ENCODE results near the gene CBX3. TPM values are rescaled to one million over a fixed set of nuclear protein-coding genes. Genes with fewer than 3 reads are reported as not detected.

CBX3 gene
- total RNA-seq, 4 donors from 2014 or later = 53.9 to 112 (median 68.6) TPM

- H3K27ac ChIP-seq = peak overlapping the region; percentile 30 to 54 (median 50)
- H3K27me3 ChIP-seq = no peaks in the 10 kb centered on the region
- H3K9me3 ChIP-seq = no peaks in the 10 kb centered on the region
- H3K4me3 ChIP-seq = peak overlapping the region in 3 of 4 donors; percentile 1 to 11 (median 6)
- no peak for DNase-seq
- no peak for TF ChIP-seq CTCF (IDR thresholded peaks at IDR 0.05)
- no peak for TF ChIP-seq POLR2A (IDR thresholded peaks at IDR 0.05)
- no peaks in the 10 kb centered on the region for H3K36me3 ChIP-seq
- peaks cover 0 to 52% (median 9%) of the 10 kb centered on the region in 4 donors for H3K4me1 ChIP-seq
Observed at GRCh38 chr7:26155531-26156375, 45.8 kb upstream of the CBX3 start.

- Histone ChIP-seq H3K27me3 (no peaks in the 10 kb centered on the region), H3K36me3 (no peaks in the 10 kb centered on the region), H3K4me1 (peaks cover 0 to 52% (median 9%) of the 10 kb centered on the region in 4 donors), H3K4me3 (peak overlapping the region in 3 of 4 donors; percentile 1 to 11 (median 6)), H3K9me3 (no peaks in the 10 kb centered on the region), H3K27ac (peak overlapping the region; percentile 3 to 50 (median 40))
- TF ChIP-seq CTCF (IDR thresholded peaks at IDR 0.05) = no peak
- no peak for TF ChIP-seq POLR2A (IDR thresholded peaks at IDR 0.05)
- DNase-seq = no peak
Observed at GRCh38 chr7:26156451-26157420, 44.8 kb upstream of the CBX3 start.

- no peak overlapping the region for H3K4me3 ChIP-seq
- no peak overlapping the region for H3K27ac ChIP-seq
- no peak for TF ChIP-seq CTCF (IDR thresholded peaks at IDR 0.05)
- TF ChIP-seq POLR2A (IDR thresholded peaks at IDR 0.05) = no peak
- DNase-seq = no peak
- H3K9me3 ChIP-seq = no peaks in the 10 kb centered on the region
- H3K4me1 ChIP-seq = peaks cover 0 to 52% (median 9%) of the 10 kb centered on the region in 4 donors
- no peaks in the 10 kb centered on the region for H3K27me3 ChIP-seq
- no peaks in the 10 kb centered on the region for H3K36me3 ChIP-seq
Observed at GRCh38 chr7:26157520-26158105, 43.9 kb upstream of the CBX3 start.

- DNase-seq = no peak
- Histone ChIP-seq H3K9me3 (no peaks in the 10 kb centered on the region), H3K27me3 (no peaks in the 10 kb centered on the region), H3K4me1 (peaks cover 0 to 50% (median 9%) of the 10 kb centered on the region in 4 donors), H3K27ac (peak overlapping the region in 1 of 4 donors; percentile 17), H3K36me3 (no peaks in the 10 kb centered on the region), H3K4me3 (no peak overlapping the region)
- TF ChIP-seq POLR2A (IDR thresholded peaks at IDR 0.05) (no peak), CTCF (IDR thresholded peaks at IDR 0.05) (no peak)
Observed at GRCh38 chr7:26159243-26159642, 42.3 kb upstream of the CBX3 start.

- H3K4me3 ChIP-seq = no peak overlapping the region
- H3K27me3 ChIP-seq = no peaks in the 10 kb centered on the region
- no peaks in the 10 kb centered on the region for H3K9me3 ChIP-seq
- no peaks in the 10 kb centered on the region for H3K36me3 ChIP-seq
- H3K27ac ChIP-seq = no peak overlapping the region
- peaks cover 0 to 35% (median 4%) of the 10 kb centered on the region in 4 donors for H3K4me1 ChIP-seq
- TF ChIP-seq CTCF (IDR thresholded peaks at IDR 0.05) (no peak), POLR2A (IDR thresholded peaks at IDR 0.05) (no peak)
- DNase-seq = no peak
Observed at GRCh38 chr7:26160896-26161295, 40.6 kb upstream of the CBX3 start.

All from Peyer's patch (tissue), 4 donors.